Panc1 (cell line): Measurements from ENCODE around the gene HKDC1. TPM values are rescaled to one million over a fixed set of nuclear protein-coding genes. Genes with fewer than 3 reads are reported as not detected.
A peak's percentile ranks its signal among the peaks of the same experiment; 100 is the strongest.

Source experiments
- ATAC-seq: fragments of 200-7000 bp; cut with Tn5 transposase; 2 replicates; pipeline ENCODE4 v1.9.1; 2020; ENCODE audit warnings: mild to moderate bottlenecking, moderate library complexity
- BruUV-seq: library from RNA; stranded (reverse); fragments of 400-500 nt; replicated peaks from 2 replicates; lab custom pipeline; 2021; lab: Mats Ljungman, UMichigan
- CTCF ChIA-PET: fragments of 300-600 bp; sonication (Branson Sonifier 250); formaldehyde crosslinking; loops from one replicate; lab custom pipeline; 2022; ENCODE audit warnings: antibody characterized with exemption; lab: Charles Lee
- POLR2A ChIA-PET: fragments of 300-600 bp; sonication (Branson Sonifier 250); formaldehyde crosslinking; loops from one replicate; lab custom pipeline; 2022; ENCODE audit warnings: antibody characterized with exemption; lab: Charles Lee
- DNase-seq: peaks from one replicate; pipeline ENCODE4 v3.0.0-alpha.2; 2010; ENCODE audit warnings: low read depth, low spot score
- H3K27ac ChIP-seq: 2 replicates; pipeline ENCODE4 v1.5.1; 2011; ENCODE audit warnings: mild to moderate bottlenecking, low read length, inconsistent platforms
- H3K27me3 ChIP-seq: fragments of 200-500 bp; sonication (Bioruptor generic); 2 replicates; pipeline ENCODE4 v1.6.0; 2014; ENCODE audit warnings: low read length, inconsistent platforms; ENCODE audit not compliant: control insufficient read depth, insufficient read depth
- H3K36me3 ChIP-seq: fragments of 200-500 bp; sonication (Bioruptor generic); 2 replicates; pipeline ENCODE4 v1.5.1; 2014; ENCODE audit warnings: inconsistent platforms, mild to moderate bottlenecking, low read length, moderate library complexity; ENCODE audit not compliant: control insufficient read depth, insufficient read depth
- H3K4me1 ChIP-seq: 2 replicates; pipeline ENCODE4 v1.5.1; 2011; ENCODE audit warnings: inconsistent platforms, mild to moderate bottlenecking, low read length, moderate library complexity; ENCODE audit not compliant: control insufficient read depth, insufficient read depth
- H3K4me3 ChIP-seq, 2 experiments: 2 replicates each; pipeline ENCODE4 v1.5.1; 2011 to 2012; ENCODE audit warnings: low read depth in 2 of 2, low read length in 2 of 2, mild to moderate bottlenecking in 2 of 2, inconsistent platforms in 1 of 2, moderate library complexity in 1 of 2
- H3K9me3 ChIP-seq: fragments of 200-500 bp; sonication (Bioruptor generic); 2 replicates; pipeline ENCODE4 v1.5.1; 2014; ENCODE audit warnings: low read depth, mild to moderate bottlenecking, inconsistent platforms, low read length, moderate library complexity; ENCODE audit not compliant: control insufficient read depth, insufficient read depth
- CTCF ChIP-seq: fragments of 450-650 bp; IDR thresholded peaks from 2 replicates; pipeline ENCODE4 v1.5.1; 2017; ENCODE audit warnings: mild to moderate bottlenecking
- POLR2AphosphoS5 ChIP-seq: IDR thresholded peaks from 2 replicates; pipeline ENCODE4 v1.6.1; 2012; ENCODE audit warnings: mild to moderate bottlenecking, low read depth, low read length, moderate library complexity
- SIN3A ChIP-seq: IDR thresholded peaks from 2 replicates; pipeline ENCODE4 v1.6.1; 2012; ENCODE audit warnings: low read depth, mild to moderate bottlenecking, low read length, moderate library complexity, borderline replicate concordance; ENCODE audit not compliant: insufficient read depth
- TCF7L2 ChIP-seq: IDR thresholded peaks from 2 replicates; pipeline ENCODE4 v1.6.1; 2011; ENCODE audit warnings: mild to moderate bottlenecking, low read depth, low read length, inconsistent platforms
- in situ Hi-C: cut with HindIII; loops from 2 replicates; pipeline ENCODE4 v1.10.0; 2016; ENCODE audit warnings: low sequenced_read_pairs, low pct_unique_long_range_greater_than_20kb
- intact Hi-C: fragments of 100-400 bp; cut with micrococcal nuclease; formaldehyde crosslinking; loops from one replicate; pipeline ENCODE4 v1.10.0; 2022; ENCODE audit not compliant: unreplicated experiment
- total RNA-seq: library from RNA; stranded (reverse); gene quantifications from one replicate; pipeline ENCODE4 v1.2.1, GENCODE V29; 2021; ENCODE audit not compliant: unreplicated experiment
- TF ChIP-seq, protein P1 (sequence below), 2 experiments: IDR thresholded peaks; 2 replicates each; pipeline ENCODE4 v1.6.1; 2011 to 2012; ENCODE audit warnings: low read depth in 2 of 2, control low read depth in 1 of 2, low read length in 1 of 2, mild to moderate bottlenecking in 1 of 2, moderate library complexity in 1 of 2; ENCODE audit not compliant: insufficient read depth in 1 of 2

The HKDC1 gene
- total RNA-seq, 1 experiment from 2014 or later = 1.1 TPM

DNA sequence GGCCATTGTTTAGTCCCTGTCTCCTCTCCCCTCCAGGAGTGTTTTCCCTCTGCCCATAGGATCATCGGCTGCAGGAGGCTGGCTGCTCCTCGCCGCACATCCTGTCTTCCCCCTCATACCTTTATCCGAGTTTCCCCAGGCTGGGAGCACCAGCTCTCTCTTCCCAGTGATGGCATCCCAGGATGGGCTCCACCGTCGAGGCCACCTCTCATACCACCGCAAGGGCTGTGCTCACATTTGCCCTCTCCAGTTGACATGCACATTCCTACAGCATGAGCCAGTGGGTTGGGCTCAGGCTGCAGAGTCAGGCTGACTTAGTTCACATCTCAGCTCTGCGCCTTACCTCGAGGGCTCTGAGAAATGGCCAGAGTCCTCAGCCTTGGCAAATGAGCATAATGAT lies 12.1 kb downstream of the HKDC1 start:
- intact Hi-C loops = loop anchor here (10.0 kb wide), 1 partner anchor 403 kb away; the partner anchor contains the start of gene FAM241B
- TF ChIP-seq POLR2AphosphoS5 (no peak), SIN3A (no peak), CTCF (no peak), TCF7L2 (no peak)
- TF ChIP-seq, protein P1, sequence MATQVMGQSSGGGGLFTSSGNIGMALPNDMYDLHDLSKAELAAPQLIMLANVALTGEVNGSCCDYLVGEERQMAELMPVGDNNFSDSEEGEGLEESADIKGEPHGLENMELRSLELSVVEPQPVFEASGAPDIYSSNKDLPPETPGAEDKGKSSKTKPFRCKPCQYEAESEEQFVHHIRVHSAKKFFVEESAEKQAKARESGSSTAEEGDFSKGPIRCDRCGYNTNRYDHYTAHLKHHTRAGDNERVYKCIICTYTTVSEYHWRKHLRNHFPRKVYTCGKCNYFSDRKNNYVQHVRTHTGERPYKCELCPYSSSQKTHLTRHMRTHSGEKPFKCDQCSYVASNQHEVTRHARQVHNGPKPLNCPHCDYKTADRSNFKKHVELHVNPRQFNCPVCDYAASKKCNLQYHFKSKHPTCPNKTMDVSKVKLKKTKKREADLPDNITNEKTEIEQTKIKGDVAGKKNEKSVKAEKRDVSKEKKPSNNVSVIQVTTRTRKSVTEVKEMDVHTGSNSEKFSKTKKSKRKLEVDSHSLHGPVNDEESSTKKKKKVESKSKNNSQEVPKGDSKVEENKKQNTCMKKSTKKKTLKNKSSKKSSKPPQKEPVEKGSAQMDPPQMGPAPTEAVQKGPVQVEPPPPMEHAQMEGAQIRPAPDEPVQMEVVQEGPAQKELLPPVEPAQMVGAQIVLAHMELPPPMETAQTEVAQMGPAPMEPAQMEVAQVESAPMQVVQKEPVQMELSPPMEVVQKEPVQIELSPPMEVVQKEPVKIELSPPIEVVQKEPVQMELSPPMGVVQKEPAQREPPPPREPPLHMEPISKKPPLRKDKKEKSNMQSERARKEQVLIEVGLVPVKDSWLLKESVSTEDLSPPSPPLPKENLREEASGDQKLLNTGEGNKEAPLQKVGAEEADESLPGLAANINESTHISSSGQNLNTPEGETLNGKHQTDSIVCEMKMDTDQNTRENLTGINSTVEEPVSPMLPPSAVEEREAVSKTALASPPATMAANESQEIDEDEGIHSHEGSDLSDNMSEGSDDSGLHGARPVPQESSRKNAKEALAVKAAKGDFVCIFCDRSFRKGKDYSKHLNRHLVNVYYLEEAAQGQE (IDR thresholded peaks at IDR 0.05; ENCODE audit: insufficient read depth in 1 of 2, low read depth in 2 of 2, low read length in 1 of 2) = no peak
- ChIA-PET POLR2A (no interaction called here), CTCF (interaction anchor here (0.8 kb wide), 1 partner anchor 161 kb away, joined by 4 read pairs; no protein-coding TSS in a partner anchor)
- no peaks in the 10 kb centered on the region for H3K36me3 ChIP-seq
- H3K27ac ChIP-seq = no peak overlapping the region
- no TSS peak for BruUV-seq
- no peaks in the 10 kb centered on the region for H3K27me3 ChIP-seq
- no peaks in the 10 kb centered on the region for H3K9me3 ChIP-seq
- H3K4me3 ChIP-seq = no peak overlapping the region
- in situ Hi-C loops = no loop called here
- ATAC-seq = peak; percentile 81
- H3K4me1 ChIP-seq = 0 out of 2 replicates have a peak, but pooled peaks cover 5% of the 10 kb centered on the region
- DNase-seq = no peak

GRCh38 chr10:69232736-69233480 lies 12.8 kb downstream of the HKDC1 start:
- ATAC-seq (no peak), DNase-seq (no peak)
- ChIA-PET CTCF (no interaction called here), POLR2A (interaction anchor here (0.6 kb wide), 1 partner anchor 10 kb away, joined by 4 read pairs; no protein-coding TSS in a partner anchor)
- intact Hi-C loops = loop anchor here (10.0 kb wide), 1 partner anchor 402 kb away; the partner anchor contains the start of gene FAM241B
- H3K27ac ChIP-seq = no peak overlapping the region
- BruUV-seq = no TSS peak
- H3K9me3 ChIP-seq = no peaks in the 10 kb centered on the region
- H3K4me3 ChIP-seq = no peak overlapping the region
- in situ Hi-C loops = no loop called here
- no peak for TF ChIP-seq SIN3A
- TF ChIP-seq, protein P1 (IDR thresholded peaks at IDR 0.05; ENCODE audit: insufficient read depth in 1 of 2, low read depth in 2 of 2, low read length in 1 of 2) = no peak
- no peak for TF ChIP-seq TCF7L2
- no peak for TF ChIP-seq CTCF
- no peak for TF ChIP-seq POLR2AphosphoS5
- H3K4me1 ChIP-seq = 0 out of 2 replicates have a peak, but pooled peaks cover 5% of the 10 kb centered on the region
- no peaks in the 10 kb centered on the region for H3K36me3 ChIP-seq
- H3K27me3 ChIP-seq = no peaks in the 10 kb centered on the region
